Islet precursor cell (in vitro differentiated cells): Measurements from ENCODE around the gene ANAPC10.
"Not testable (repeated sequence)": the region's sequence is repeated elsewhere in the genome, so short reads cannot be mapped to it uniquely, and the experiment has no call there.

Source experiments
- DNase-seq: peaks from one replicate; pipeline ENCODE4 v3.0.0-alpha.2; 2018

The ANAPC10 gene

GRCh38 chr4:145066063-145066501 lies 31.9 kb downstream of the ANAPC10 start:
- DNase-seq: no peak

GRCh38 chr4:145061318-145061920 lies 36.6 kb downstream of the ANAPC10 start:
- no peak for DNase-seq

GRCh38 chr4:145058256-145058655 lies 39.7 kb downstream of the ANAPC10 start:
- no peak for DNase-seq

- no peak for DNase-seq
Observed at GRCh38 chr4:145056325-145057130, 41.5 kb downstream of the ANAPC10 start.

GRCh38 chr4:145055533-145056257 lies 42.3 kb downstream of the ANAPC10 start:
- DNase-seq: peak; percentile 60

GRCh38 chr4:145049241-145049640 lies 48.8 kb downstream of the ANAPC10 start:
- DNase-seq: no peak

GRCh38 chr4:145048817-145049216 lies 49.2 kb downstream of the ANAPC10 start:
- DNase-seq: no peak

GRCh38 chr4:145047151-145047550 lies 50.8 kb downstream of the ANAPC10 start:
- DNase-seq: no peak

- no peak for DNase-seq
Observed at GRCh38 chr4:145045180-145045579, 52.8 kb downstream of the ANAPC10 start.

- DNase-seq: no peak
Observed at GRCh38 chr4:145044341-145044740, 53.7 kb downstream of the ANAPC10 start.

- DNase-seq: no peak
Observed at GRCh38 chr4:145043306-145043705, 54.7 kb downstream of the ANAPC10 start.

GRCh38 chr4:145042601-145043285 lies 55.3 kb downstream of the ANAPC10 start:
- DNase-seq: no peak

- DNase-seq: no peak
Observed at GRCh38 chr4:145041378-145041777, 56.6 kb downstream of the ANAPC10 start.

- no peak for DNase-seq
Observed at GRCh38 chr4:145035494-145036136, 62.4 kb downstream of the ANAPC10 start.

GRCh38 chr4:145034727-145035211 lies 63.2 kb downstream of the ANAPC10 start:
- peak; percentile 90 for DNase-seq

- DNase-seq: no peak
Observed at GRCh38 chr4:145019346-145019745, 78.7 kb downstream of the ANAPC10 start.

GRCh38 chr4:145014365-145014764 lies 83.6 kb downstream of the ANAPC10 start:
- DNase-seq: no peak

GRCh38 chr4:145012841-145013240 lies 85.2 kb downstream of the ANAPC10 start:
- no peak for DNase-seq

- DNase-seq: no peak
Observed at GRCh38 chr4:145011636-145012035, 86.4 kb downstream of the ANAPC10 start.

GRCh38 chr4:145010315-145010714 lies 87.7 kb downstream of the ANAPC10 start:
- DNase-seq: not testable (repeated sequence)

GRCh38 chr4:145003675-145004074 lies 94.3 kb downstream of the ANAPC10 start:
- DNase-seq: no peak

- no peak for DNase-seq
Observed at GRCh38 chr4:145001635-145002034, 96.4 kb downstream of the ANAPC10 start.
